A673 (cell line): ENCODE results near the gene RPAP3.

Experiments used
- EZH2 ChIP-seq: fragments of 200-600 bp; sonication (generic); IDR thresholded peaks from 2 replicates; pipeline ENCODE4 v1.6.1; 2017; ENCODE audit warnings: borderline replicate concordance, low read depth, mild to moderate bottlenecking, mixed read lengths, antibody characterized with exemption, low read length; ENCODE audit not compliant: poor library complexity, severe bottlenecking
- TF ChIP-seq, protein P1 (sequence below): fragments of 300-800, 200-600 bp; sonication (generic); conservative IDR thresholded peaks from 2 replicates; pipeline ENCODE4 v1.5.1; 2017; ENCODE audit warnings: low read depth, mild to moderate bottlenecking, antibody characterized with exemption, low read length, moderate library complexity, mixed read lengths

- TF ChIP-seq, protein P1, sequence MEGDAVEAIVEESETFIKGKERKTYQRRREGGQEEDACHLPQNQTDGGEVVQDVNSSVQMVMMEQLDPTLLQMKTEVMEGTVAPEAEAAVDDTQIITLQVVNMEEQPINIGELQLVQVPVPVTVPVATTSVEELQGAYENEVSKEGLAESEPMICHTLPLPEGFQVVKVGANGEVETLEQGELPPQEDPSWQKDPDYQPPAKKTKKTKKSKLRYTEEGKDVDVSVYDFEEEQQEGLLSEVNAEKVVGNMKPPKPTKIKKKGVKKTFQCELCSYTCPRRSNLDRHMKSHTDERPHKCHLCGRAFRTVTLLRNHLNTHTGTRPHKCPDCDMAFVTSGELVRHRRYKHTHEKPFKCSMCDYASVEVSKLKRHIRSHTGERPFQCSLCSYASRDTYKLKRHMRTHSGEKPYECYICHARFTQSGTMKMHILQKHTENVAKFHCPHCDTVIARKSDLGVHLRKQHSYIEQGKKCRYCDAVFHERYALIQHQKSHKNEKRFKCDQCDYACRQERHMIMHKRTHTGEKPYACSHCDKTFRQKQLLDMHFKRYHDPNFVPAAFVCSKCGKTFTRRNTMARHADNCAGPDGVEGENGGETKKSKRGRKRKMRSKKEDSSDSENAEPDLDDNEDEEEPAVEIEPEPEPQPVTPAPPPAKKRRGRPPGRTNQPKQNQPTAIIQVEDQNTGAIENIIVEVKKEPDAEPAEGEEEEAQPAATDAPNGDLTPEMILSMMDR: peak; percentile 52
- TF ChIP-seq EZH2: no peak
Observed at GRCh38 chr12:47744005-47744651, 38.3 kb upstream of the RPAP3 start.
